IPS-18c (cell line): Measurements from ENCODE around the gene MAP1LC3B2.

Experiments used
- H3K4me3 ChIP-seq: 2 replicates; pipeline ENCODE4 v1.7.0; 2013; ENCODE audit warnings: low read depth, mild to moderate bottlenecking, low read length, moderate library complexity; ENCODE audit not compliant: insufficient read depth
- H3K9me3 ChIP-seq: one replicate; pipeline ENCODE4 v1.6.1; 2013; ENCODE audit warnings: mild to moderate bottlenecking, low read length, moderate library complexity; ENCODE audit not compliant: control insufficient read depth, insufficient read depth

MAP1LC3B2 gene

GRCh38 chr12:116534311-116535121, 24.7 kb upstream of the MAP1LC3B2 start:
- Histone ChIP-seq H3K9me3 (no peaks in the 10 kb centered on the region), H3K4me3 (peak overlapping the region; percentile 77)

- H3K4me3 ChIP-seq = peak overlapping the region; percentile 77; the same call in 1 of the 2 replicates
- no peaks in the 10 kb centered on the region for H3K9me3 ChIP-seq
These were observed 23.9 kb upstream of the MAP1LC3B2 start for GRCh38 chr12:116535241-116535640.

- H3K9me3 ChIP-seq = no peaks in the 10 kb centered on the region
- H3K4me3 ChIP-seq = no peak overlapping the region
These were observed 21.9 kb upstream of the MAP1LC3B2 start for GRCh38 chr12:116537101-116537904.

- Histone ChIP-seq H3K4me3 (no peak overlapping the region), H3K9me3 (no peaks in the 10 kb centered on the region)
These were observed 21.0 kb upstream of the MAP1LC3B2 start for GRCh38 chr12:116538076-116538591.

- H3K9me3 ChIP-seq = no peaks in the 10 kb centered on the region
- no peak overlapping the region for H3K4me3 ChIP-seq
These were observed 20.4 kb upstream of the MAP1LC3B2 start for GRCh38 chr12:116538682-116539305.

- H3K4me3 ChIP-seq = no peak overlapping the region
- no peaks in the 10 kb centered on the region for H3K9me3 ChIP-seq
These were observed 19.8 kb upstream of the MAP1LC3B2 start for GRCh38 chr12:116539361-116539771.

DNA sequence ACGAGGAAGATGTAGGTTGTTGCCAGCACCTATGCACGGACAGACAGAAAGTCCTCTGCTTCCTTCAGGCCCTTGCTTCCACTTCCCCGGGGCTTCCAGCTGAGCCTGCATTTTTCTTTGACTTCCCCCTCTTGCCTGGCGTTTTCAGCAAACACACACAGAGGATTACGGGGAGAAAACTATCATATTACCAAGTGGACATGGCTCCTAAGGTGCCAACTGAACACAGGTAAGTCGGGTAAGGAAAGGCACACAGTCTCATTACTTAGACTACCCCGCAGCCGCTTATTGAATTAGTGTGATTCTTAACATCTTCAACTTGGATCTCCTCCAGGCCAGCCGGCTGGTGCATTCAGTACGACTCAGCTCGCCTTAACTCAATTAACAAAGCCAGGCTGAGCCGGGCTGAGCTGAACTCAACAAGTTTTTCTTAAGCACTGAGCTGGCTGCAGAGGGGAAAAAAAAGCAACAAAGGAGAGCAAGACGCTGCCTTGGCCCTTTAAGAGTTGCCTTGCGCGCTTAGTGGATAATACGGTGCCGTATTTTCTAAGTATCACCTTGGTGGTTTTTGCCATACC, 19.2 kb upstream of the MAP1LC3B2 start:
- Histone ChIP-seq H3K9me3 (no peaks in the 10 kb centered on the region), H3K4me3 (no peak overlapping the region)

DNA sequence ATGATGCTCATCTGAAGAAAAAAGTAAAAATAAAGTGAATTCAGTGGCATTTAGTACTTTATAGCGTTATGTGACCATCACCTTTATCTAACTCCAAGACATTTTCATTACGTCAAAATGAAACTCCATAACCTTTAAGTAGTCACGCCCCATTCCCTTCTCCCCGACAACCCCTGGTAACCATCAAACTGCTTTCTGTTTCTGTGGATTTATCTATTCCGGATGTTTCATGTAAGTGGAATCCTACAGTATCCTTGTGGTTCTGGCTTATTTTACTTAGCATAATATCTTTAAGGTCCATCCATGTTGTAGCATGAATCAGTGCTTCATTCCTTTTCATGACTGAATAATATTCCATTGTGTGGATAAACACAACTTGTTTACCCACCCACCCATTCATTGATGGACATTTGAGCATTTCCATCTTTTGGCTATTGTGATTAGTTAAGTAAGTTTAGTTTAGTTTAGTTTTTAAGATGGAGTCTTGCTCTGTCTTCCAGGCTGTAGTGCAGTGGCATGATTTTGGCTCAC, 18.5 kb upstream of the MAP1LC3B2 start:
- Histone ChIP-seq H3K4me3 (no peak overlapping the region), H3K9me3 (no peaks in the 10 kb centered on the region)

GRCh38 chr12:116541547-116542344, 17.4 kb upstream of the MAP1LC3B2 start:
- no peak overlapping the region for H3K4me3 ChIP-seq

GRCh38 chr12:116542345-116542956, 16.7 kb upstream of the MAP1LC3B2 start:
- no peak overlapping the region for H3K4me3 ChIP-seq
- H3K9me3 ChIP-seq = no peaks in the 10 kb centered on the region

More at GRCh38 chr12:116541547-116542344, 17.4 kb upstream of the MAP1LC3B2 start:
- no peaks in the 10 kb centered on the region for H3K9me3 ChIP-seq

DNA sequence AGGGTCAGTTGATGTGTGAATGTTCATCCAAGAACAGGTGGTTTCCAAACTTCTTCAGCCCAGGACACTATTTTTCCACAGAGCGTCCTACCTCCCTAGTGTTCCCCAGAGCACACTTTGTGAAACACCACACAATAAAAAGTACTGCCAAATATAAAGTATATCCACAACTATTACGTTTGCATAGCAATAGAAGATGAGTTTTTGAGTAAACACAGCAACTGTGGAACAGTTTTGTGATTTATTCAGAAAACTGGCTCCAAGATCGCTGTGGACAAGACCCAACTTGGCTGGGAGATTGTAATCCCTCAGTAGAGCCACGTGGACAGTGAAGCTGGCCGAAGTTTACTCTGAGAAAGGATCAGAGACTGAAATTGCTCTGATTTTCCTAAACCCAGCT, 14.5 kb upstream of the MAP1LC3B2 start:
- Histone ChIP-seq H3K9me3 (no peaks in the 10 kb centered on the region), H3K4me3 (no peak overlapping the region)

DNA sequence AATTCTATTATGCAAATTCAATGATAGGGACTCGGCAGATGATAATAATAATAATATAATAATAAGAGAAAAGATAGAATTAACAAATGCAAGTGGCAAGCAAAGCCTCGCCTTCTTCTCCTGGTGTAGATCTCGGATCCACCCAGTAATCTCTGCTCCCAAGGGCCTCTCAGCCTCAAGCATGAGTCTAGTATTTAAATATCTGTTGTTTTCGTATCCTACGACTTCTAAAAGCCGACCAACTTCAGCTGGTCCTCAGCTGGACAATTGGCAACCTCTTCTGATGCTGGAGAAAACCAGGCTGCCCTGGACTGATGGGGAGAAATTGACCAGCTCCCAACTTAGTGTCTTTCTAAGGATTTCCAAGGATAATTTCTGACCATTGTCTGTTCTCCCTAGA, 14.0 kb upstream of the MAP1LC3B2 start:
- H3K9me3 ChIP-seq = no peaks in the 10 kb centered on the region
- no peak overlapping the region for H3K4me3 ChIP-seq

- H3K4me3 ChIP-seq = no peak overlapping the region; the same call in 1 of the 2 replicates
- no peaks in the 10 kb centered on the region for H3K9me3 ChIP-seq
These were observed 13.2 kb upstream of the MAP1LC3B2 start for GRCh38 chr12:116545936-116546335.

DNA sequence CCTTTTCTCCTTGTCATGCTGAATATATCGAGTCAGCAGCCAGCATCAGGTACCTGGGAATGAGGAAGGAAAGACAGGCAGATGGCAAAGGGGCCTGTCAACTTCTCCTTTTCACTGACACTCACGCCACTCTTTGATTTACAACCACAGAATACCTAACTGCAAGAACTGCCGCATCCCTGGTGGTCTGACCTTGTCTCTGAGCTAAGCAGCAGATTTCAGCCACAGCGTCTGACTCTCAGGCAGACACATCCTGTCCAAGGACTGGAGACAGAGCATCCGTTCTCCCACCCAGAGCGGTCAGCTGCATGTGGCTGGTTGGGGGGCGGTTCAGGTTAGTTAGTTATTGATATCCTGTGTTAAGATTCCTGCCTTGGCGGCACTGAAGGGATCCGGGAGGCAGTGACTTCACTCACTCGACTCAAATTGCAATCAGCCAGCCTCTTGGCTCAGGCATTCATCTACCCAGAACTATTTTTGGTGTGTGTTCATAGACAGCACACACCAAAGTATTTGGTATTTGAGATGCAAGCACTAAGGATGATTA, 11.2 kb upstream of the MAP1LC3B2 start:
- H3K9me3 ChIP-seq = no peaks in the 10 kb centered on the region
- H3K4me3 ChIP-seq = no peak overlapping the region

DNA sequence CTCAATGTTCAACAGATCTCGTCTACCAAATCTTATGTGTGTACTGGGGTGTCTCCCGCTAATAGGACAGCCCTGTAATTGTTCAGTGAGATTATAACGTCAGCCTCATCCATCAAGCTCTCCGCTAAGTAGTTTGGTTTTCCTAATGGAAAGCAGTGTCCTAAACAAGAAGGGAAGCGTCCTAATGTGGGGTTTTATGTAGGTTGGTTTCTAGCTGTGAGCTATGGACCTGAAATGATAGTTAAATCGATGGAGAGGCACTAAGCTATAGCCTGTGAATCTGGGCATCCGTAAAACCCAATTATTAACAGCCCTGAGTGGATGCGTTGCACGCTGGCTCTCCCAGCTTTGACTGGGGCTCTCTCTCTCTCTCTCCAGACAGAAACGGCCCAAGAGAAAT, 9.2 kb upstream of the MAP1LC3B2 start:
- H3K9me3 ChIP-seq = no peaks in the 10 kb centered on the region
- no peak overlapping the region for H3K4me3 ChIP-seq

DNA sequence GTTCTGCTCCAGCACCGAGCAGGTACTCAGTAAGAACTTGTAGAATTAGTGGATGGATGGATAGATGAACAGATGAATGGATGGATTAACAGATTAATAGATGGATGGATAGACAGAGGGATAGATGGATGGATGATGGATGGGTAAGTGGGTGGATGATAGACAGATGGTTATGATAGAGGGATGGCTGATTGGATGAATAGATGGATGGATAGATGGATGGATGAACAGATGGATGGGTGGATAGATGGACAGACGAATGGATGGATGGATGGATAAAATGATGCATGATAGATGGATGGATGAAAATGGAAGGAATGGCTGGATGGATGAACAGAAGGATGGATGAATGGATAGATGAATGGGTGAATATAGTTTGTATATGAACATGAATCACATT, 8.0 kb upstream of the MAP1LC3B2 start:
- Histone ChIP-seq H3K4me3 (no peak overlapping the region), H3K9me3 (no peaks in the 10 kb centered on the region)
